ENCODE results near the gene HIBCH. TPM values are rescaled to one million over a fixed set of nuclear protein-coding genes. Genes with fewer than 3 reads are reported as not detected.

HIBCH gene
- total and polyA plus RNA-seq, 9 of the 15 experiments (the other 6 are each of a cell fraction or from before 2014, with no cell fraction given), result 17.0 to 65.4 (median 28.3) TPM

DNA sequence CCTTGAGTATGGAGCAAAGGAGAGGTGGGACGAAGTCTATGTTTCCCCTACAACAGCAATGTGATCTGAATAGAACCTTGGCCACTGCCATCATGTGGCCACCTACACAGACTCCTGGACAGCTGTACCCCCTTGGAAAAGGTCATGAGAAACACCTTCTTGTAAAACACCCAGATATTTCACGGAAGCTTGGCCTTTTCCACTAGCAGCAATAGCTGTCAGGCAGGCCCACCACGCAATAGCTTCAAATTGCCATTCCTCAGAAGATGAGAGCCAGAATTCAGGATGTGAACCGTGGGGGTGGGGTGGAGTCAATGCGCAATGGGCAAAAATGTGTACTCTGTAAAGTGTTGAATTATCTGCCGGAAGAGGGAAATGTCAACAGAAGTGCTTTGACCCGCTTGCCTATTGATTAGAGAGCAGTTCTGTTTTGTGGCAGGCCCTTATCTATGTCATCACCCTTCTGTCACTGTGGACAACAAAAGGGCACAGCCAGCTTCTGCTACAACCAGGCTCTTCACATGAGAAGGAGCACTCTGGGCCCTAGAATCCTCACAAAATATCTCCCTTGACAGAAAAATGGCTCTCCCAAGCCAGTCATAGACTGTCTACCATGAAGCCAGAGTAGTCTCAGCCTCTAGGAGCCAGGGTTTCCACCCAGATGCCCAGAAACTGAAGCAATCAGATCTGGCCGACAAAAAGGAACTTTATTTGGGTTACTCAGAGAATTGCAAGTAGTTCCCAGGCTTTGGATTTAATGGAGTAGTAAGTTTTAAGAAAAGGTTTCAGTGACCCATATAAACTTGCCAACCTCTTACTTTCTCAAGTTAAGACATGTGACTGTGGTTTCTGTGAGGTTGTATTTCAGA is 33.3 kb upstream of the HIBCH start (continued):
- TF ChIP-seq YY1 (IDR thresholded peaks at IDR 0.05; ENCODE audit: borderline replicate concordance in 1 of 3, control insufficient read depth in 1 of 3, extremely low read depth in 1 of 3, insufficient read depth in 3 of 3, insufficient read length in 1 of 3, insufficient replicate concordance in 2 of 3, low read depth in 1 of 3, low read length in 2 of 3) (peak in 1 of 3 experiments; percentile 33), ZBTB1 (CRISPR knock-in tag; IDR thresholded peaks at IDR 0.05; ENCODE audit: borderline replicate concordance, low read depth) (no peak), PHF8 (IDR thresholded peaks at IDR 0.05; ENCODE audit: borderline replicate concordance, low read length) (no peak; the same call in 1 of the 2 replicates), TAL1 (IDR thresholded peaks at IDR 0.05) (peak; percentile 39; the same call in 1 of the 2 replicates), SETDB1 (IDR thresholded peaks at IDR 0.05; ENCODE audit: low read length) (no peak), ZNF644 (tag; IDR thresholded peaks at IDR 0.05; ENCODE audit: low read depth) (no peak), PTRF (tag; IDR thresholded peaks at IDR 0.05) (no peak), EP400 (IDR thresholded peaks at IDR 0.05) (peak; percentile 44; the same call in 1 of the 2 replicates), FOXK2 (conservative IDR thresholded peaks at IDR 0.05 in 1 of 2, IDR thresholded peaks at IDR 0.05 in 1 of 2; ENCODE audit: low read depth in 2 of 2) (peak; percentile 56 to 63), SMAD4 (CRISPR knock-in tag; conservative IDR thresholded peaks at IDR 0.05) (peak; percentile 41; the same call in 1 of the 2 replicates), ZBTB8A (IDR thresholded peaks at IDR 0.05; ENCODE audit: partially characterized antibody) (no peak), ZNF76 (CRISPR knock-in tag; IDR thresholded peaks at IDR 0.05; ENCODE audit: borderline replicate concordance) (0 out of 2 replicates have a peak, but pooled peaks have one; percentile 24), TCF3 (CRISPR knock-in tag; IDR thresholded peaks at IDR 0.05) (peak; percentile 61), DMBX1 (CRISPR knock-in tag; IDR thresholded peaks at IDR 0.05; ENCODE audit: borderline replicate concordance) (peak; percentile 48; the same call in 1 of the 2 replicates), HNRNPK (IDR thresholded peaks at IDR 0.05; ENCODE audit: low read depth, low read length, poor library complexity, severe bottlenecking) (no peak), SMARCB1 (IDR thresholded peaks at IDR 0.05; ENCODE audit: insufficient read length, low read depth) (no peak)
- TF ChIP-seq, protein P1, sequence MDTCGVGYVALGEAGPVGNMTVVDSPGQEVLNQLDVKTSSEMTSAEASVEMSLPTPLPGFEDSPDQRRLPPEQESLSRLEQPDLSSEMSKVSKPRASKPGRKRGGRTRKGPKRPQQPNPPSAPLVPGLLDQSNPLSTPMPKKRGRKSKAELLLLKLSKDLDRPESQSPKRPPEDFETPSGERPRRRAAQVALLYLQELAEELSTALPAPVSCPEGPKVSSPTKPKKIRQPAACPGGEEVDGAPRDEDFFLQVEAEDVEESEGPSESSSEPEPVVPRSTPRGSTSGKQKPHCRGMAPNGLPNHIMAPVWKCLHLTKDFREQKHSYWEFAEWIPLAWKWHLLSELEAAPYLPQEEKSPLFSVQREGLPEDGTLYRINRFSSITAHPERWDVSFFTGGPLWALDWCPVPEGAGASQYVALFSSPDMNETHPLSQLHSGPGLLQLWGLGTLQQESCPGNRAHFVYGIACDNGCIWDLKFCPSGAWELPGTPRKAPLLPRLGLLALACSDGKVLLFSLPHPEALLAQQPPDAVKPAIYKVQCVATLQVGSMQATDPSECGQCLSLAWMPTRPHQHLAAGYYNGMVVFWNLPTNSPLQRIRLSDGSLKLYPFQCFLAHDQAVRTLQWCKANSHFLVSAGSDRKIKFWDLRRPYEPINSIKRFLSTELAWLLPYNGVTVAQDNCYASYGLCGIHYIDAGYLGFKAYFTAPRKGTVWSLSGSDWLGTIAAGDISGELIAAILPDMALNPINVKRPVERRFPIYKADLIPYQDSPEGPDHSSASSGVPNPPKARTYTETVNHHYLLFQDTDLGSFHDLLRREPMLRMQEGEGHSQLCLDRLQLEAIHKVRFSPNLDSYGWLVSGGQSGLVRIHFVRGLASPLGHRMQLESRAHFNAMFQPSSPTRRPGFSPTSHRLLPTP (IDR thresholded peaks at IDR 0.05; ENCODE audit: borderline replicate concordance, extremely low read depth, insufficient read length), result no peak
- TF ChIP-seq, protein P2, sequence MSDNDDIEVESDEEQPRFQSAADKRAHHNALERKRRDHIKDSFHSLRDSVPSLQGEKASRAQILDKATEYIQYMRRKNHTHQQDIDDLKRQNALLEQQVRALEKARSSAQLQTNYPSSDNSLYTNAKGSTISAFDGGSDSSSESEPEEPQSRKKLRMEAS (CRISPR knock-in tag; IDR thresholded peaks at IDR 0.05), result no peak
- TF ChIP-seq, protein P3, sequence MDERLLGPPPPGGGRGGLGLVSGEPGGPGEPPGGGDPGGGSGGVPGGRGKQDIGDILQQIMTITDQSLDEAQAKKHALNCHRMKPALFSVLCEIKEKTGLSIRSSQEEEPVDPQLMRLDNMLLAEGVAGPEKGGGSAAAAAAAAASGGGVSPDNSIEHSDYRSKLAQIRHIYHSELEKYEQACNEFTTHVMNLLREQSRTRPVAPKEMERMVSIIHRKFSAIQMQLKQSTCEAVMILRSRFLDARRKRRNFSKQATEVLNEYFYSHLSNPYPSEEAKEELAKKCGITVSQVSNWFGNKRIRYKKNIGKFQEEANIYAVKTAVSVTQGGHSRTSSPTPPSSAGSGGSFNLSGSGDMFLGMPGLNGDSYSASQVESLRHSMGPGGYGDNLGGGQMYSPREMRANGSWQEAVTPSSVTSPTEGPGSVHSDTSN (CRISPR knock-in tag; IDR thresholded peaks at IDR 0.05; ENCODE audit: low read depth), result no peak
- TF ChIP-seq, protein P3 (tag; conservative IDR thresholded peaks at IDR 0.05; ENCODE audit: low read depth), result peak; percentile 59

Data from K562 (cell line).